ENCODE results near the gene LGR4. TPM values are rescaled to one million over a fixed set of nuclear protein-coding genes. Genes with fewer than 3 reads are reported as not detected.

The LGR4 gene
- polyA plus RNA-seq, 3 donors: 109 to 151 (median 136) TPM

DNA sequence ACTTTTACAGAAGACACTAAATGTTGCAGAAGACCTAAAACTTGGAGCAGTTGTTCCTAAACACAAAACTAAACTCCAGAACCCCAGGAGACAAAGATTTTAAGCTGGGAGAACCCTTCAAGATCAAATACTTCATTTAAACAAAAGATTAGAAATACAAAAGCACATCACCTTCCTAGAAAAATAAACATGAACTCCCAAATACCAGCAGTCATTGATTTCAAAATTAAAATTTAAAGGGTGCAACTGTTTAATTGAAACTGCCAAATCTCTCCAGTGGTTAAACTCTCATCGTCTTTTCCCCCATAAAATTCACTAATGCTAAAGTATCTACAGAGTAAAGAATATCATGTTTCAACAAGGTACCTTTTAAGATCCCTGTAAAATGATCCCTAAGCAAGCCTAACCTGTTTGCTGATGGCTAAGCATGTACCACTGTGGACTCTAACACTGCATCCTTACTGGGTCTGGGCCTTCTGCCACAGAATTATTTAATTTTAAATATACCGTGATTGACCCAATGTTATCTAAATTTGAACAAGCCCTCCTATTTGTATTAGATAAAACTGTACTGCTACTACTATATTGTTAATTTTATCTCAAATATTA, 55.9 kb downstream of the LGR4 start:
- no peak for DNase-seq (ENCODE audit: extremely low read depth in 1 of 11, low read depth in 9 of 11, low spot score in 4 of 11)

DNA sequence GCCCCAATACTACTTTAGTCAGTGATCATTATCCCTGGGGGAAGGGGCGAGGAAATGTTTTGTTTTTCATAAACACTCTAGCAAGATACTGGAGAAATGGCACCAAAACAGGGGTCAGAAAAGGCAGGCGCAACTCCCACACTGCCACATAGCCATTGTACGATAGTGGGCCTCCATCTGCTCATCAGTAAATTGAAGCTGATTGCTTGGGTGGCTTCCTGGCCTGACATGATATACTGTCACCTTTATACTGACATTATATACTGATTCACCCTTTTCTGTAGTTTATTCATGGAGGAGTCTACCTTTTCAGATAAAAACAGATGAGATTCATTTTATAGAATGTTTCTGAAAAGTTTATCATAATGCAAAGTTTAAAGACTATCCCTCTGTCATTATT, 57.9 kb downstream of the LGR4 start:
- DNase-seq (ENCODE audit: extremely low read depth in 1 of 11, low read depth in 9 of 11, low spot score in 4 of 11): no peak

DNA sequence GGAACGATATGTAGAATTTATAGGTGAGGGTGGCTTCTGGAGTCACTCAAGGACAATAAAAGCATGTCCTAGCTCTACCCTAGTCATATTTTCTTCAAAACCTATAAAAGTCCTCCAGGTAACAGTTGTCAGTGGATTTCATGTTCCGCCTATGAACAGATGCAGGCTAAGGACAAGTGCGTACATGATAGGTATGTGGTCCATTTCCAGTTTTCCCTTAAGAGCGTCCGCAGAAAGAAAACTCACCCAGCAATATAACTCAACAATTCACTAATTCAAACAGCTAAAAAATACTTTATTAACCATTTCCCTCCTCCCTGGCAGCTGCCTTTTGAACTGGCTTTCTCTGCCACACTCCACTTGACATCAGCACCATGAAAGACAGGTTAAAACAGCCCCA, 59.4 kb downstream of the LGR4 start:
- no peak for DNase-seq (ENCODE audit: extremely low read depth in 1 of 11, low read depth in 9 of 11, low spot score in 4 of 11)

DNA sequence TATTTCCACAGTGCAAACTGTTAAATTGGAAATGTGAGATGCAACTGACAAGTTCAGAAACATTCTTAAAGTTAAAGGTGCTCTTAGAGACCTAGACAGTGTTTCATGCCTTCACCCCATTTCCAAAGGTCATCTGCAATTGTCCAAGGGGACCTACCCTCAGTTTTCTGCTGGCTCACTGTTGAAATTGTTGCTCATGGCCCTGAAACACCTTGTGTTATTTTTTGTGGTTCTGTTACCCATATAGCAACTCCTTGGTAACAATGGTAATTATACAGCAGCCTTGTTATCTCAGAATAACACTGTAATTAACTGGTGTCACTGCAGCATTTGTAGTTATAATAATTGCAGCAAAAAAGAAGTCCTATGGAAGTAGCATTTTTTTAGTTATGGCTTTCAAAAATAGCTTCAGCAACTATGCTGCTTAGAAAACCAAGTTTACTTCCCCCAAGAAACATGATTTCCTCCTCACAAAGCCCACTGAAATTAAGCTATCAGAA, 60.3 kb downstream of the LGR4 start:
- DNase-seq (ENCODE audit: extremely low read depth in 1 of 11, low read depth in 9 of 11, low spot score in 4 of 11): no peak

DNA sequence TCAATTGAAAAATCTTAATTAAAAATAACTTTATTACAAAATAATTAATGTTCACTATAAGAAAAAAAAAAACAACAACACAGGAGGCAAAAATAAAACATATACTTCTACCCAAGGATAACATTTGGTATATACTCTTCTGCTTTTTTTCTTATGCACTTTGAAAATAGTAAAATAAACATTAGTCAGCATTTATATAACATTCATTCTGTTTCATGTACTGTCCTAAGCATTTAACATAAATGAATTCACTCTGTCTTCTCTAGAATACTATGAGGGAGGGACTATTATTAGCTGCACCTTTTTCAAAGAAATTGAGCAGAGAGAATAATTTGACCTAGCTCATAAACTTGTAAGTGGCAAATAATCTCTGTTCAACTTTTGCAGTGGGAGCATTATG, 61.3 kb downstream of the LGR4 start:
- DNase-seq (ENCODE audit: extremely low read depth in 1 of 11, low read depth in 9 of 11, low spot score in 4 of 11): no peak

DNA sequence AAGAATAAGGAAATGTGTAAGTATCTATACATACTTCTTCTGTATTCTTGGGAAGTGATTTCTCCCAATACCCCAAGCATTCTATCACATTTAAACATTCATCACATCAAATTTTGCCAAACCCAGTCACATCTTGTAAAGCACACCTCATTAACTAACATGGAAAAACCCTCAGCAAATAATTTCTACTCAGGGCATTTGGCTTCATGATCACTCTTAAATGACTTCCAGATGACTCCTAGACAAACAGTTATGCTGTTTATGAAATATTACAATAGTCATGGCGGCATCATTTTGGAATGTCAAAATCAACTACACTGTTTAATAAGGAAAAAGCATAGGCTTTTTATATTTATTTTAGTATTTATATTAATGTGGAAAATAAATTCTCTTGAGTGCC, 62.3 kb downstream of the LGR4 start:
- no peak for DNase-seq (ENCODE audit: extremely low read depth in 1 of 11, low read depth in 9 of 11, low spot score in 4 of 11)

DNA sequence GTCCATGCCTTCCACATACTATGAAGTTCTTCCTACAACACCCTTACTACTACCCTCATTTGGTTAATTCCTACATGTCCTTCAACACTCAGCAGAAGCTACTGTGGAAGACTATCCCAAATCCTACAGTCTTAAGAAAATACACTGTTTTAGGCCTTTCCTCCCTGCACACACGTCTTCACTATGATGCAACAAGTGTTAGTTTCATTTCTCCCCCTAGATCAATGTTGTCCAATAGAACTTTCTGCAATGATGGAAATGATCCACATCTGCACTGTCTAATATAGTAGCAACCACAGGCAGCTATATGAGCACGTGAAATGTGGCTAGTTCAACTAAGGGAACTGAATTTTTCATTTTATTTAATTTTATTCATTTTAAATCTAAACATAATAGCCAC, 62.8 kb downstream of the LGR4 start:
- no peak for DNase-seq (ENCODE audit: extremely low read depth in 1 of 11, low read depth in 9 of 11, low spot score in 4 of 11)

DNA sequence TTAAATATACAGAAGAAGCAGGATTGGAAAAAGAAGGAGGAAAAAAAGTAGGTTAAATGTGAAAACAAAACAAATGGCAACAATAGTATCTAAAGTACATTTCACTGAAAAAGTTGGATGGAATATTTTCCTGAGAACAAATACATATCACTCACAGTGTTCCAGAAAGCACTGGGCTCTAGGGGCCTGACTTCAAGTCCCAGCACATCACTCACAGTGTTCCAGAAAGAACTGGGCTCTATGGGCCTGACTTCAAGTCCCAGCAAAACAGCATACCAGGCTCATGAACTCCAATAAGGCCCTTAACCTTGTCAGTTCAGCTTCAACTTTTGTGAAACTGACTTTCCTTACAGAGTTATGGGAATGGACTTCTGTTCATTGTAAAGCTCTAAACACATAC, 63.5 kb downstream of the LGR4 start:
- DNase-seq (ENCODE audit: extremely low read depth in 1 of 11, low read depth in 9 of 11, low spot score in 4 of 11): no peak

DNA sequence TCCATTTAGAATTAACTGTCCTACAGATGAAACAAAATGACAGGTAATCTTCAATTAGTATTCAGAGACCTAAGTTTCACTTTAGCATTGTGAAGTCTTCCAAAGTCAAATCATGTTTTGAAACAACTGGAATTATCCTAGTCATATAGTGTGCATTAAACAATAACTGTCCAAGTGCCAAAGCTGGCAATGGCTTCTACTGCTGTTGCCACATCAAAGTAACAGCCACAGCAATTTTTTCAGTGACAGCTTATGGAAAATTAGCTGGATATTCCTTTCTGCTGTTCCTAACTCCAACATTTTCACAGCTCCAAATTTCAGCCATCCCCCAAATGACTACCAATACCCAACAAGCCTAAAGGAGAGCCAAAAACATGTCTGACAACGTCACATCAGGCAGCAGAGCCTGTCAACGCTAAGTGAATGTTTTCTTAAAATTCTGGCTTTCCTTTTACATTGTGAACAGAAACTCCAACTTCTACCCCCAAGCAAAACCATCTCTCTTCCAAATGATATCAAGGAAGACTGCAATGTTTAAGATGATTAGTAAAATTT, 64.3 kb downstream of the LGR4 start:
- no peak for DNase-seq (ENCODE audit: extremely low read depth in 1 of 11, low read depth in 9 of 11, low spot score in 4 of 11)

DNA sequence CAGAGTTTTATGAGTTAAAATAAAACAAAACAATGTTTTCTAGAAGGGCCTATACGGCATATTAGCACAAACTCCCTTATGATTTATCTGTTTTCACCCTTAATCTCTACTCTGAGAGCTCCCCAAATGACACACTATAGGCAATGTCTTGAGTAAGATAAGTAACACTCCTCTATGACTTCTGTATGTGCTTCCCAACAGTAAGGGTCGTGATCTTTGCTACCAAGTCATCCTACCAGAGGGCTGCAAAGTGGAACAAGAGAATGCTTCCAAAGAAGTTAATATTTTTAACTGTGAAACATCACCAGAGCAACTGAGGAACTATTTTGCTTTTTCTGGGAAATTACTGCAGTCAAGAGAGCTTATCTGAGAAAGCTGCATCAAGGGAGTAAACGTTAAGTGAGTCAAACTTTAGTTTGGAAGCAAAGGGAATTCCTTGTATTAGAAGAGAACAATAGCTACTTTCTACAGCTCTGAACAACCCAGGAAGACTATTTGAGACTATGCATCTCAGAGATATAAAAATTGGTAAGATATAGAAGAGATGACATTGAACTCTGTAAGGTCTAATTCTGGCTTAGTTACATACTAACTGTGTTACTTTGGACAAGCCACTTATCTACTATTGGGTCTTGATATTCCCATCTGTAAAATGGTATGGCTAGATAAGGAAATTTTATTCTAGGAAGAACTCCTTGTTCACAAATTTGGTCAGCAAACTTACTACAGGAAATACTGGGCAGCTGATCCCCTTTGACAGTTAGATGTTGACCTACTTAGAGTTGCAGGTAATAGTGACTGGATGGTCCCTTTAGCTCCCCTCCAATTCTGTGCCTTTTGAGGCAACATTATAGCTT, 65.9 kb downstream of the LGR4 start:
- no peak for DNase-seq (ENCODE audit: extremely low read depth in 1 of 11, low read depth in 9 of 11, low spot score in 4 of 11)

DNA sequence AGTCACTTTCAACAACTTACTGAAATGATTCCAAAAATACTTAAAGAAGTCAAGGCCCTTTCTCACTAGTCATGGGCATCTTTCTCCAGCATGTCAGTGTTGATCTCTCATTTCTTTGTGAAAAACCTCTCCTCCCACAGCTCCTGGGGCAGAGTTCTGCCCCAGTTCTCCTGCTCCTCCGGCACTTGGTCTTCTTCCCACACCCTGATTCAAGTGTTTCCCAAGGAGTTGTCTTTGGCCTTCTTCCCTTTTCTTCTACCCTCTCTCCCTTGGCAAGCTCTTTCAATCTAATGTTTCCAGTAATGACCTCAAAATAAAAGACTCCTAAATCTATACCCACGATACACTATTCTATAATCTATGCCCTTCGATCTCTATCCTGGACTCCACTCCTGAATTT, 67.5 kb downstream of the LGR4 start:
- DNase-seq (ENCODE audit: extremely low read depth in 1 of 11, low read depth in 9 of 11, low spot score in 4 of 11): no peak

DNA sequence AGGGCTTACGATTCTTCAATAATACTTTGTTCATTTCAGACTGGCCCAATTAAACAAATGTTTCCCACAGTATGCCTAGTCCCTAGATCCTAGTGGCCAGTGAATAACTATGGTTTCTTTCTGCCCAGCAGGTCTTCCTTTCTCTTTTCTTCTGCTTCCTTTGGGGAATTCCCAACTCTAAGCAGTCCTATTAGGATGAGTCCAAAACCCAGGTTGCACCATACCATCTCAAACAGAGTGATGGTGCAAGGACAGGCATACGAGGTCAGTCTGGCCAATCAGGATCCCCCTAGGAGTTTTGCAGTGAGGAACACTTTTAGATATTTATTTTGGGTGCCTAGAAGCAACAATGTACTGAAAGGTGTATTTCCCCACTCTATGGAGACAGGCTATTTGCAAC, 68.2 kb downstream of the LGR4 start:
- DNase-seq (ENCODE audit: extremely low read depth in 1 of 11, low read depth in 9 of 11, low spot score in 4 of 11): no peak

DNA sequence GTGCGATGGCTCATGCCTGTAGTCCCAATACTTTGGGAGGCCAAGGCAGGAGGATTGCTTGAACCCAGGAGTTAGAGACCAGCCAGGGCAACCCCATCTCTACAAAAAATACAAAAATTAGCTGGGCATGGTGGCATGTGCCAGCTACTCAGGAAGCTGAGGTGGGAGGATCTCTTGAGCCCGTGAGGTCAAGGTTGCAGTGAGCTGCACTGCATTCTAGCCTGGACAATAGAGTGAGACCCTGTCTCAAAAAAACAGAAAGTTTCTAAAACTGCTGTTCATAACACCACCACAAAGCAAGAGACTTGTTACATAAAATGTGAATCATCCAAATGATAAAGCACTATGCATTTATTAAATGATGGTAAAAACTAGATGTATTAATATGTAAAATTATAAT, 69.4 kb downstream of the LGR4 start:
- no peak for DNase-seq (ENCODE audit: extremely low read depth in 1 of 11, low read depth in 9 of 11, low spot score in 4 of 11)

DNA sequence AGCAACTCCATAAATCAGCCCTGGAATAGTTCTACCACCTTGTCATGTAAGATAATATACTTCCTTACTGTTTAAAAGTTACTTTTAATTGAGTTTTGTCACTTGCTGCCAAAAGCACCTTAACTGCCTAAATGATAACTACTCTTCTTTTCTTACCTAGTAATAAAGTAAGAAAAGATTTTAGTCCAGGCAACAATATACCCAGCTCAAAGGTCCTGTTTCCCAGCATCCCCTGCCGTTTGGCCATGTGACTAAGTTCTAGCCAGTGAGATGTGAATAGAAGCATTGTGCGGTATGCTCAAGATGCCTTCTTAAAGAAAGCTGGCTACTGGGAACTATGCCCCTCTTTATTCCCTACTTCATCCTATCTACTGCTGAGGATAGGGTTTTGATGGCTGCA, 70.1 kb downstream of the LGR4 start:
- no peak for DNase-seq (ENCODE audit: extremely low read depth in 1 of 11, low read depth in 9 of 11, low spot score in 4 of 11)

DNA sequence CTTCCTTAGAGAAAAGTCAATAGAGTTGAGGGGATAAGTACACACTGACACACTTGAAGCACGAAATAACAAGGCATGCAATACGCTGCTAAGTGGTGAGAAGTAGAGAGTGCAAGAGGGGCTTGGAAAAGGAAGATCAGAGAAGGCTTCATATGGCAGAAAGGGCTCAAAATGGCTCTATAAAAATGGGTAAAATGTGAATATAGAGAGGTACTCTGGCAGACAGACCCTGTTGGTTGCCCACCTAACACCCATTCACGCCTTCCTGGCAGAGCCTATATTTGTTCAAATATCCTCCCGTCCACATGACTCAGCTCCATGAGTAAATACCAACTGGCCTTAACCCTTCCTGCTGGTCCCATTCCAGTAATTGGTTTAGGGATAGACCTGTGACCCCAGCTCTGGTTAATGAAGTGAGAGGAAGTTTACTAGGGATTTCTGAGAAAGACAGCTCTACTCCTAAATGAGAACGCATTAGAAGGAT, 70.7 kb downstream of the LGR4 start:
- DNase-seq (ENCODE audit: extremely low read depth in 1 of 11, low read depth in 9 of 11, low spot score in 4 of 11): no peak

DNA sequence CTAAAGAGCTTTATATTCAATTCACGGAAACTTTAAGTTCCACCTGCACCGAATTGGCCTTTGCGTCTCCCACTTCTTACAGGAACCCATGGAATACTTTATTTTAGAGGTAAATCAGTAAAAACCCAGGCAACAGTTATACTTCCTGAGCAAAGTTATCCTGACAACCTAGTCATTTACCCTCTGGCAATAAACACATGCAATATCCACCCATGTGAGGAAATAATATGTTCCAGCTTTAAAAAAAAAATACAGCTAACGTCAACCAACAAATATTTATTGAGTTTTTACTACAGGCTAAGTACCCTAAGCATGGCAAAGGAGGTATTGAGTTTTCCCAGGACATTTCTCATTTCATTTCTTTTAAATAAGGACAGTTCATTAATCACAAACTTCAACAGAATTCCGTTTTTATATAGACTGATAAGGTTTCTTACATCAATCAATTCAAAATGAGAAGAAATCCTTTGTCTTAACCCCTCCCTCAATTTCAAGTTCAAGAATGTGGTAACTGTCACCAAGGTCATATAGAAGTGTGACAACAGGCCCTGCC, 71.2 kb downstream of the LGR4 start:
- DNase-seq (ENCODE audit: extremely low read depth in 1 of 11, low read depth in 9 of 11, low spot score in 4 of 11): no peak

DNA sequence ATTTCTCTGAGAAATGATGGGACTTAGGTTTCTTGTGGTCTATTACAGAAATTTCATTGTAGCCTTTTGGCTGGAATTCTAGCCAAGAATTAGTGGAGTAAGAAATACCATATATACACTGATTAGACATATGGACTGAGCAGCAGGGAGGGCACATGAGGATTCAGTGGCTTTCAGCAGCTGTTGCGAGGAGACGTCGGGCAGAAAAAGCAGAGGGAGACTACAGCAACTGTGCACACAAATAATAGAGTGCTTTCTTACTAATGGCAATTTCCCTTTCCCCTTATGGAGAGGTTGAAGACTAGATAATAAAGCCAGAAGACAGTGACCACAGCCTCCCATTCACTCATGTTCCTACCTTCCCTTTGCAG, 74.2 kb downstream of the LGR4 start:
- no peak for DNase-seq (ENCODE audit: extremely low read depth in 1 of 11, low read depth in 9 of 11, low spot score in 4 of 11)

DNA sequence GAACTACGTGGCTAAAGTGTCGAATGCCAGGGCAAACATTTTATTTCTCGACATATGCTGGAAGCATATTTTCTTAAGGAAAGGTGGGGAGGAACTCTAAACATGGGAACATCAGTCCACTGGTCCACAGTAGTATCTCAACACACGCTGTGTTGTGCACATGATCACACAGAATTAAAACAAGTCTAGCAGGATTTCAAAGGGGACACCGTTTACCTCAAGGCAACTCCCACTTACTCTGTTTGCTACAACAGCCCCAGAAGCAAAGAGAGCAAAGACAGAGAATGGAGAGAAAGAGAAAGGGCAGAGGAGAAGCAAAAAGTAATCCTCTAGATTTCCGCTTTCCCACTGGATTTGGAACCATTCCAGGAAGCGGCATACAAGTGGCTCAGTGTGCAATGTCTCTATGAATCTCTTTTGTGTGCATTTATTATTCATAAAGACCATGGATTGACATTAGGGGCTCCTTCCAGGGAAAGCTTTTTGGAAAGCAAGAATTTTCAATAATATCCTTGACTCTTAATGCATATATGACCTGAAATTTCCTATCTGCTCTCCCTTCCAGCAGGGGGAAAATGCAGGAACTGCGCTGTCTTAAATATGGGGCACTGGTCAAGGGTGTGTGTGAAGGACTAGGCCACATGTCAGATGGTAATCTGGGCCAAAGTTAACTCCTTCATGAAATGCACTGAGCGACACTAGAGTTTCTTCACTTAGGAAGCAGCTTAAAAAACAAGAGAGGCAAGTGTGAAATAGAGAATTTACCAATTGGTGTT, 74.8 kb downstream of the LGR4 start:
- no peak for DNase-seq (ENCODE audit: extremely low read depth in 1 of 11, low read depth in 9 of 11, low spot score in 4 of 11)

DNA sequence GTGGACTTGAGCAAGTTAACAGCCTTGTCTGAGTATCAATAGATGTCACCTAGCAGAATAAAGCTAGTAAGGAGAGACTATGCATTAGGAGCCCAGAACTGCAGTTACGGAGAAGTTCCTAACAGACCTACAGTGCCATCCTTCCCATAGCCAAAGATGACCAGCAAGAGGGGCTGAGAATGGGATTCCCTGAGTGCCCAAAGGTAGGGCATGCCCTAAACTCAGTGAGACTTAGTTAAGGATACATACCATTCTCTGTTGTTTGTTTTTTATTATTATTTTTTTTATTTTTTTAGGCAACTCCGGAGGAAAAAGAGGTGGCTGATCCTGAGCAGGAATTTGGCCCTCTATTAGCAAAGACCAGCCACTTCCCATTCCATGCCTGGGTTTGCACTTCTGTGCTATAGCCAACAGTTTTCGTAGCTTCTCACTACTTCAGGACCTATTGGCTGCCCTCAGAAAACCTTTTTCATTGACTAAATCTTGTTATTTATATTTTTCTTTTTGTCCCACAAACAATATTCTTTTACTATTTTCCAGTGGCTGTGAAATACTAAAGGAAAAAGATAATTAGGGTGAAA, 76.2 kb downstream of the LGR4 start:
- no peak for DNase-seq (ENCODE audit: extremely low read depth in 1 of 11, low read depth in 9 of 11, low spot score in 4 of 11)

All from renal cortex interstitium (tissue), 11 donors.